GM21825 (cell line): Measurements from ENCODE around the gene SUOX.
"Not testable (repeated sequence)": the region's sequence is repeated elsewhere in the genome, so short reads cannot be mapped to it uniquely, and the experiment has no call there.

Experiments
- ATAC-seq: cut with Tn5 transposase; IDR thresholded peaks from one replicate; pipeline ENCODE4 v1.9.1; 2021; ENCODE audit warnings: mild to moderate bottlenecking, moderate library complexity; ENCODE audit not compliant: unreplicated experiment

The SUOX gene

GRCh38 chr12:55996715-55997534 is at the start of gene SUOX:
TSS of gene SUOX (plus strand) at chr12:55997276. CDS start at chr12:56002222, 4,946 bp downstream.
- ATAC-seq, result peak; percentile 98

GRCh38 chr12:55955344-55955743 is 41.7 kb upstream of the SUOX start:
- ATAC-seq, result no peak

- ATAC-seq, result no peak
These were observed 41.1 kb upstream of the SUOX start for GRCh38 chr12:55955800-55956508.

GRCh38 chr12:55957106-55957859 is 39.8 kb upstream of the SUOX start:
- no peak for ATAC-seq

GRCh38 chr12:55963760-55964159 is 33.3 kb upstream of the SUOX start:
- ATAC-seq, result no peak

- ATAC-seq, result no peak
These were observed 31.8 kb upstream of the SUOX start for GRCh38 chr12:55965240-55965639.

- no peak for ATAC-seq
These were observed 31.1 kb upstream of the SUOX start, which contains the start of gene PMEL for GRCh38 chr12:55965941-55966407. TSS of gene PMEL (minus strand) at chr12:55966042. CDS start at chr12:55966011, 31 bp downstream.

- peak; percentile 94 for ATAC-seq
These were observed 30.4 kb upstream of the SUOX start, which contains the start of gene CDK2 for GRCh38 chr12:55966408-55967281. TSS of gene CDK2 (plus strand) at chr12:55966830. CDS start at chr12:55967009, 179 bp downstream.

GRCh38 chr12:55969356-55969755 is 27.7 kb upstream of the SUOX start:
- no peak for ATAC-seq

GRCh38 chr12:55970775-55971174 is 26.3 kb upstream of the SUOX start:
- no peak for ATAC-seq

- no peak for ATAC-seq
These were observed 25.0 kb upstream of the SUOX start for GRCh38 chr12:55972042-55972441.

GRCh38 chr12:55972456-55972855 is 24.6 kb upstream of the SUOX start:
- ATAC-seq, result no peak

GRCh38 chr12:55972911-55973598 is 24.0 kb upstream of the SUOX start:
- no peak for ATAC-seq

- peak; percentile 87 for ATAC-seq
These were observed 23.3 kb upstream of the SUOX start, which contains the start of gene RAB5B for GRCh38 chr12:55973599-55974307. TSS of gene RAB5B (plus strand) at chr12:55974078. CDS start at chr12:55986961, 12,883 bp downstream.

- ATAC-seq, result peak; percentile 11
These were observed 22.8 kb upstream of the SUOX start for GRCh38 chr12:55974308-55974730.

- ATAC-seq, result no peak
These were observed 18.7 kb upstream of the SUOX start for GRCh38 chr12:55978393-55978792.

GRCh38 chr12:55979069-55979468 is 18.0 kb upstream of the SUOX start:
- ATAC-seq, result no peak

GRCh38 chr12:55981882-55982281 is 15.2 kb upstream of the SUOX start:
- ATAC-seq, result not testable (repeated sequence)
